ENCODE data around the gene MCHR1. TPM values are rescaled to one million over a fixed set of nuclear protein-coding genes. Genes with fewer than 3 reads are reported as not detected.
"Not testable (repeated sequence)": the region's sequence is repeated elsewhere in the genome, so short reads cannot be mapped to it uniquely, and the experiment has no call there.

The MCHR1 gene
- total and polyA plus RNA-seq, 3 experiments from 2014 or later: not detected

DNA sequence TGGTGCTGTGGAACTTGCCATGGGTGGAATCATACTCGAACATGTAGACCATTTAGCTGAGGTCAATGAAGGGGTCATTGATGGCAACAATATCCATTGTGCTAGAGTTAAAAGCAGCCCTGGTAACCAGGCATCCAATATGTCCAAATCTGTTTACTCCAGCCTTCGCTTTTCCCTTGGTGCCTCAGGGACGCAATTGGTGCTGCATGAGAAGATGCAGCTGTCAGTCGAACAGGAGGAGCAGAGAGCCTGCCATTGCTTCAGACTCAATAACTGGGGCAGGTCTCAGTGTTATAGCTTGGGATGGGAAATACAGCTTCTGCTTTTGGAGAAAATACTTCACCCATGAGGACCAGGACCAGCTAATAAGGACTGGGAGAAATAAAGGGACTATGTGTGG, 5.0 kb upstream of the MCHR1 start:
- Histone ChIP-seq H3K27ac (ENCODE audit: low read depth, low read length) (no peak overlapping the region), H3K36me3 (ENCODE audit: insufficient read depth, low read length) (no peaks in the 10 kb centered on the region), H3K9me3 (ENCODE audit: low read length) (no peaks in the 10 kb centered on the region), H3K27me3 (ENCODE audit: insufficient read depth, low read length, poor library complexity, severe bottlenecking) (peaks cover 4% of the 10 kb centered on the region), H3K4me1 (ENCODE audit: insufficient read depth, low read length) (no peaks in the 10 kb centered on the region), H3K4me3 (ENCODE audit: low read length) (no peak overlapping the region)
- H3K27me3 Mint-ChIP-seq: peaks cover 0 to 1% of the 10 kb centered on the region in 2 donors
- CTCF ChIA-PET: interaction anchor here (0.5 kb wide), 1 partner anchor 87 kb away, joined by 3 read pairs; no protein-coding TSS in a partner anchor
- POLR2A ChIA-PET: no interaction called here
- H3K4me1 Mint-ChIP-seq: peaks cover 0 to 3% (median 0%) of the 10 kb centered on the region in 3 donors
- no peak overlapping the region for H3K27ac Mint-ChIP-seq
- no peaks in the 10 kb centered on the region for H3K36me3 Mint-ChIP-seq
- no peaks in the 10 kb centered on the region for H3K9me3 Mint-ChIP-seq
- no peak for DNase-seq
- no peak overlapping the region for H3K4me3 Mint-ChIP-seq

DNA sequence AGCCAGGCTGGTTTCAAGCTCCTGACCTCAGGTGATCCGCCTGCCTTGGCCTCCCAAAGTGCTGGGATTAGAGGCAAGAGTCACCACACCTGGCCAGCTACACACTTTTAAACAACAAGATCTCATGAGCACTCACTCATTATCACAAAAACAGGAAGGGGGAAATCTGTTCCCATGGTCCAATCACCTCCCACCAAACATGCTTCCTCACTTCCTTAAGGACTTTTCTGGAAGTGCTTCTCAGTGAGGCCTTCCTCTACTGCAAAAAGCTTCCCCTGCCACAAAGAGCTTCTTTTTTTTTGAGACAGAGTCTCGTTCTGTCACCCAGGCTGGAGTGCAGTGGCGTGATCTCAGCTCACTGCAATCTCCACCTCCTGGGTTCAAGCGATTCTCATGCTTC, 3.1 kb upstream of the MCHR1 start:
- H3K4me3 Mint-ChIP-seq; H3K27me3 ChIP-seq (ENCODE audit: insufficient read depth, low read length, poor library complexity, severe bottlenecking); DNase-seq; H3K27ac ChIP-seq (ENCODE audit: low read depth, low read length); H3K9me3 ChIP-seq (ENCODE audit: low read length); POLR2A ChIA-PET; H3K9me3 Mint-ChIP-seq; H3K36me3 Mint-ChIP-seq; H3K36me3 ChIP-seq (ENCODE audit: insufficient read depth, low read length); H3K27ac Mint-ChIP-seq; H3K4me1 Mint-ChIP-seq; H3K4me3 ChIP-seq (ENCODE audit: low read length); H3K4me1 ChIP-seq (ENCODE audit: insufficient read depth, low read length); CTCF ChIA-PET: not testable (repeated sequence)
- peaks cover 4 to 17% of the 10 kb centered on the region in 2 donors for H3K27me3 Mint-ChIP-seq

GRCh38 chr22:40676644-40677043, 2.6 kb upstream of the MCHR1 start:
- ChIA-PET CTCF (no interaction called here), POLR2A (no interaction called here)
- Mint-ChIP-seq H3K36me3 (no peaks in the 10 kb centered on the region), H3K27ac (no peak overlapping the region), H3K4me1 (no peaks in the 10 kb centered on the region), H3K4me3 (no peak overlapping the region), H3K27me3 (peaks cover 7 to 20% of the 10 kb centered on the region in 2 donors), H3K9me3 (no peaks in the 10 kb centered on the region)
- Histone ChIP-seq H3K27ac (ENCODE audit: low read depth, low read length) (no peak overlapping the region), H3K4me1 (ENCODE audit: insufficient read depth, low read length) (no peaks in the 10 kb centered on the region), H3K36me3 (ENCODE audit: insufficient read depth, low read length) (no peaks in the 10 kb centered on the region), H3K4me3 (ENCODE audit: low read length) (no peak overlapping the region), H3K27me3 (ENCODE audit: insufficient read depth, low read length, poor library complexity, severe bottlenecking) (peaks cover 5% of the 10 kb centered on the region), H3K9me3 (ENCODE audit: low read length) (no peaks in the 10 kb centered on the region)
- no peak for DNase-seq

DNA sequence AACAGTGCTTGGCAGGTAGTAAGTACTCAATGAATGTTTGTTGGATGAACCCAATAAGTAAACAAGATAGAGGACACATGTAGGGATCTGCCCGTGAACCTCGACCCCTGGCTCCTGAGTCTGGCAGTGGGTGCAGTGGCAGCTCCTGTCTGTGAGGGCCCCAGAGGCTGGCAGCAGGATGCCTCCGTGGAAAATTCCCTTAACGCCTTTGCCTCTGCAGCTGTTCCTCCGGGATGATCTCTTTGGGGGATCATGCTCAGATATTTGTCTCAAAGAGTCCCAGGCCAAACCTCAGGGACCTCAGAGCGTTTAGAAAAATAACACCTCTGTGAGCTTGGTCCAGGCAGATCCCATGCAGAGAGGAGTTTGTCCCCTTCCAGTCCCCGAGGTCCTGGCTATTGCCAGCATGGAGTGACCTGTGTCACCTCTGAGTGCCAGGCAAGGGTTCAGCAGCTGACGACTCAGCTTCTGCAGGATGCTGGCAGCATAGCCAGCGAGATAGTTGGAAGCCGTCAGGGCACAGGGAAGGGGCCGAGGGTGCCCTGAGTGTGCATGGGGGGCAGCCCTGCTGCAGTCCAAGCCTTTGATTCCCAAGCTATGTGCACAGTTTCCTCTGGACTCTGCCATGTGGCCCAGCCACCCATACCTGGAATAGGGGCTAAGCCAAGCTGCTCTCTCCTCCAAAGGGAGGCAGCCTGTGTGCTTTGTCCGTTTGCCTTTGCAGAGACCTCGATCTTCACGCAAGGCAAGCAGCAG, 613 bp upstream of the MCHR1 start:
- H3K27me3 Mint-ChIP-seq: peaks cover 11 to 20% of the 10 kb centered on the region in 2 donors
- no peaks in the 10 kb centered on the region for H3K9me3 ChIP-seq (ENCODE audit: low read length)
- H3K36me3 ChIP-seq (ENCODE audit: insufficient read depth, low read length): no peaks in the 10 kb centered on the region
- POLR2A ChIA-PET: no interaction called here
- CTCF ChIA-PET: no interaction called here
- no peak for DNase-seq
- no peak overlapping the region for H3K4me3 Mint-ChIP-seq
- H3K4me3 ChIP-seq (ENCODE audit: low read length): no peak overlapping the region
- no peaks in the 10 kb centered on the region for H3K4me1 ChIP-seq (ENCODE audit: insufficient read depth, low read length)
- peaks cover 5 to 7% (median 6%) of the 10 kb centered on the region in 3 donors for H3K4me1 Mint-ChIP-seq
- peaks cover 5% of the 10 kb centered on the region for H3K27me3 ChIP-seq (ENCODE audit: insufficient read depth, low read length, poor library complexity, severe bottlenecking)
- peak overlapping the region in 1 of 8 donors; percentile 43 for H3K27ac Mint-ChIP-seq
- H3K27ac ChIP-seq (ENCODE audit: low read depth, low read length): no peak overlapping the region
- H3K36me3 Mint-ChIP-seq: no peaks in the 10 kb centered on the region
- H3K9me3 Mint-ChIP-seq: no peaks in the 10 kb centered on the region

DNA sequence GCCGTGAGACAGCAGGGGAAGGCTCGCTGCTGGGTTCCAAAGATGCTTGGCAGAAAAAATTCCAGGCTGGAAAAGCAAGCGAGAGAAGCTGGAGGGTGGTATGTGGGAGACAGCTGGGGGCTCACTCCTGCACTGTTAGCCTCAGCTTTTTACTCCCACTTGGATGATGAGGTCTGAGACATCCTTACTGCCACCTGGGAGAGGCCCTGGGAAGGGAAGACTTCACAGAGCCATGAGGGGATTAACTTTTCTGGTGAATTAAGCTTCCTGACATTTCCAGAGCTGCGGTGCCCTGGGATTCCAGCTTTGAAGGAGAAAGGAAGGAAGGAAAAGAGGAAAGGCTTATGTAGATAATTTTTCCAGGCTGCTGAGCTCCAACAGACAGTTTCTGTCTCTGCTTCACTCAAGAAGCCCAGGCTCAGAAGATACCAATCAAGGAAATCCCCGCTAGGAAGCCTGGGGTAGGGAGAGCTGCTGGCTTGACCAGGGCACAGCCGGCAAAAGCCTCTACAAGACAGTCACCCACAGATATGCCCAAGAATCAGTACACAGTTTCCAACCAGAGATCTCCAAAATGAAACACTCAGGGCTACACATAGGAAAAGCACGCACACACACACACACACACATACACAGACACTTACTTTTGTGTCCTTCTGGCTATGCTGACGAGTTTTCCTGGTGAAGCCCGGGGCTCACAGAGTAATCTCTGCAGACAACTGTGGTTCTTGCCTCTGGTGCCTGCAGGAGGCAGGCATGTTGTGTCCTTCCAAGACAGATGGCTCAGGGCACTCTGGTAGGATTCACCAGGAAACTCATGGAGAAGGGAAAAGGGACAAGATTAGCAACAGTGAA, 907 bp downstream of the MCHR1 start:
- no peak for DNase-seq
- peaks cover 11 to 20% of the 10 kb centered on the region in 2 donors for H3K27me3 Mint-ChIP-seq
- peaks cover 5% of the 10 kb centered on the region for H3K27me3 ChIP-seq (ENCODE audit: insufficient read depth, low read length, poor library complexity, severe bottlenecking)
- H3K4me3 ChIP-seq (ENCODE audit: low read length): no peak overlapping the region
- no peak overlapping the region for H3K27ac ChIP-seq (ENCODE audit: low read depth, low read length)
- H3K4me3 Mint-ChIP-seq: no peak overlapping the region
- ChIA-PET POLR2A (interaction anchor here (0.6 kb wide), 1 partner anchor 204 kb away, joined by 4 read pairs; no protein-coding TSS in a partner anchor), CTCF (interaction anchor here (1.8 kb wide), 1 partner anchor 219 kb away, joined by 4 read pairs; no protein-coding TSS in a partner anchor)
- no peaks in the 10 kb centered on the region for H3K9me3 ChIP-seq (ENCODE audit: low read length)
- no peaks in the 10 kb centered on the region for H3K36me3 Mint-ChIP-seq
- no peaks in the 10 kb centered on the region for H3K4me1 ChIP-seq (ENCODE audit: insufficient read depth, low read length)
- no peaks in the 10 kb centered on the region for H3K36me3 ChIP-seq (ENCODE audit: insufficient read depth, low read length)
- peaks cover 5 to 7% (median 6%) of the 10 kb centered on the region in 3 donors for H3K4me1 Mint-ChIP-seq
- H3K9me3 Mint-ChIP-seq: no peaks in the 10 kb centered on the region
- H3K27ac Mint-ChIP-seq: peak overlapping the region in 3 of 8 donors; percentile 3 to 54 (median 38)

DNA sequence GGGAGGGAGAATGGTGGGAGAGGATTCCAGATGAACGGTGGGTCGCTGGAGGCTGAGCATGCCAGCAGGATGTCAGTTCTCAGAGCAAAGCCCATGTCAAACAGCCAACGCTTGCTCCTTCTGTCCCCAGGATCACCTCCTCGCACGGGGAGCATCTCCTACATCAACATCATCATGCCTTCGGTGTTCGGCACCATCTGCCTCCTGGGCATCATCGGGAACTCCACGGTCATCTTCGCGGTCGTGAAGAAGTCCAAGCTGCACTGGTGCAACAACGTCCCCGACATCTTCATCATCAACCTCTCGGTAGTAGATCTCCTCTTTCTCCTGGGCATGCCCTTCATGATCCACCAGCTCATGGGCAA, 1.5 kb downstream of the MCHR1 start:
- Histone ChIP-seq H3K36me3 (ENCODE audit: insufficient read depth, low read length) (no peaks in the 10 kb centered on the region), H3K9me3 (ENCODE audit: low read length) (no peaks in the 10 kb centered on the region), H3K27me3 (ENCODE audit: insufficient read depth, low read length, poor library complexity, severe bottlenecking) (peaks cover 5% of the 10 kb centered on the region), H3K27ac (ENCODE audit: low read depth, low read length) (no peak overlapping the region), H3K4me3 (ENCODE audit: low read length) (no peak overlapping the region), H3K4me1 (ENCODE audit: insufficient read depth, low read length) (no peaks in the 10 kb centered on the region)
- ChIA-PET POLR2A (no interaction called here), CTCF (interaction anchor here (1.8 kb wide), 1 partner anchor 219 kb away, joined by 4 read pairs; no protein-coding TSS in a partner anchor)
- no peak overlapping the region for H3K27ac Mint-ChIP-seq
- peaks cover 11 to 20% of the 10 kb centered on the region in 2 donors for H3K27me3 Mint-ChIP-seq
- no peak overlapping the region for H3K4me3 Mint-ChIP-seq
- DNase-seq: no peak
- peaks cover 6 to 7% (median 7%) of the 10 kb centered on the region in 3 donors for H3K4me1 Mint-ChIP-seq
- H3K36me3 Mint-ChIP-seq: no peaks in the 10 kb centered on the region
- no peaks in the 10 kb centered on the region for H3K9me3 Mint-ChIP-seq

GRCh38 chr22:40681451-40681850, 2.2 kb downstream of the MCHR1 start:
- Histone ChIP-seq H3K27me3 (ENCODE audit: insufficient read depth, low read length, poor library complexity, severe bottlenecking) (peaks cover 5% of the 10 kb centered on the region), H3K36me3 (ENCODE audit: insufficient read depth, low read length) (no peaks in the 10 kb centered on the region), H3K4me3 (ENCODE audit: low read length) (no peak overlapping the region), H3K4me1 (ENCODE audit: insufficient read depth, low read length) (no peaks in the 10 kb centered on the region), H3K27ac (ENCODE audit: low read depth, low read length) (no peak overlapping the region), H3K9me3 (ENCODE audit: low read length) (no peaks in the 10 kb centered on the region)
- Mint-ChIP-seq H3K4me1 (peaks cover 6 to 9% (median 8%) of the 10 kb centered on the region in 3 donors), H3K27me3 (peaks cover 11 to 20% of the 10 kb centered on the region in 2 donors), H3K9me3 (no peaks in the 10 kb centered on the region), H3K27ac (peak overlapping the region in 3 of 8 donors; percentile 47 to 87 (median 77)), H3K4me3 (no peak overlapping the region), H3K36me3 (no peaks in the 10 kb centered on the region)
- CTCF ChIA-PET: interaction anchor here (2.3 kb wide), 1 partner anchor 218 kb away, joined by 7 read pairs; no protein-coding TSS in a partner anchor
- POLR2A ChIA-PET: no interaction called here
- no peak for DNase-seq

DNA sequence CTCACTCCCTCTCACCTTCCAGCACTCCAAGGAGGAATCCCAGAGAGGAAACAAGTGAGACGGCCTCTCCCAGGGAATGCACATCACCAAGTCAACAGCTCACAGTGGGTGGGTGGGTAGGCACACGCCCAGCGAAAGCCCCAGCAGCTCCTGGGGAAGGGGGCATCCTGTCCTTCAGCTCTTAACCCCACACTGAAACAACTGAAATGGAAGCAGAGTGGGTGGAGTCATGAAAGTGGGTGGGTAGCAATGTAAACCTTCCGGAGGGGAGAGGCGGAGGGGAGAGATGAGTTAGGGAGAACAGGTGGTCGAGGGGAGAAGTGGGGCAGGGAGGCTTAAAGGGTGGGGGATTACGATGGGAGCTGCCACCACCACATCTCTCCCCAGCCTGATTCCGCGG, 5.4 kb downstream of the MCHR1 start:
- peaks cover 9 to 17% of the 10 kb centered on the region in 2 donors for H3K27me3 Mint-ChIP-seq
- no peaks in the 10 kb centered on the region for H3K9me3 Mint-ChIP-seq
- H3K4me1 Mint-ChIP-seq: peaks cover 6 to 15% (median 11%) of the 10 kb centered on the region in 3 donors
- H3K36me3 ChIP-seq (ENCODE audit: insufficient read depth, low read length): no peaks in the 10 kb centered on the region
- no peaks in the 10 kb centered on the region for H3K27me3 ChIP-seq (ENCODE audit: insufficient read depth, low read length, poor library complexity, severe bottlenecking)
- no peaks in the 10 kb centered on the region for H3K4me1 ChIP-seq (ENCODE audit: insufficient read depth, low read length)
- peak overlapping the region; percentile 19 to 91 (median 83) for H3K4me3 Mint-ChIP-seq
- peak overlapping the region; percentile 9 for H3K27ac ChIP-seq (ENCODE audit: low read depth, low read length)
- H3K4me3 ChIP-seq (ENCODE audit: low read length): peak overlapping the region; percentile 54
- DNase-seq: peak in 2 of 5 donors; percentile 12 to 47
- H3K27ac Mint-ChIP-seq: peak overlapping the region in 5 of 8 donors; percentile 17 to 87 (median 71)
- POLR2A ChIA-PET: interaction anchor here (0.6 to 1.0 kb wide), 3 partner anchors 44 to 142 kb away, joined by 3 to 8 read pairs (median 4); no protein-coding TSS in a partner anchor
- H3K36me3 Mint-ChIP-seq: no peaks in the 10 kb centered on the region
- H3K9me3 ChIP-seq (ENCODE audit: low read length): no peaks in the 10 kb centered on the region
- CTCF ChIA-PET: interaction anchor here (1.2 to 4.3 kb wide), 4 partner anchors 26 to 76 kb away, joined by 3 to 57 read pairs (median 15); no protein-coding TSS in a partner anchor

Measured in CD8-positive, alpha-beta memory T cell (primary cell).